ENCODE data around the gene KCNF1.
"Not testable (repeated sequence)": the region's sequence is repeated elsewhere in the genome, so short reads cannot be mapped to it uniquely, and the experiment has no call there.

KCNF1 gene

GRCh38 chr2:10947446-10948187, 35.9 kb downstream of the KCNF1 start:
- no peak for DNase-seq

- no peak for DNase-seq
These were observed 36.4 kb downstream of the KCNF1 start for GRCh38 chr2:10948188-10948564.

- DNase-seq: no peak
These were observed 37.0 kb downstream of the KCNF1 start for GRCh38 chr2:10948606-10949230.

GRCh38 chr2:10949835-10950234, 38.1 kb downstream of the KCNF1 start:
- no peak for DNase-seq

- DNase-seq: no peak
These were observed 40.1 kb downstream of the KCNF1 start for GRCh38 chr2:10951558-10952414.

GRCh38 chr2:10954416-10954815, 42.7 kb downstream of the KCNF1 start:
- no peak for DNase-seq

- no peak for DNase-seq
These were observed 43.4 kb downstream of the KCNF1 start for GRCh38 chr2:10954856-10955818.

GRCh38 chr2:10956006-10956790, 44.5 kb downstream of the KCNF1 start:
- no peak for DNase-seq

- no peak for DNase-seq
These were observed 45.7 kb downstream of the KCNF1 start for GRCh38 chr2:10957391-10957790.

GRCh38 chr2:10958452-10958851, 46.7 kb downstream of the KCNF1 start:
- DNase-seq: not testable (repeated sequence)

- no peak for DNase-seq
These were observed 49.1 kb downstream of the KCNF1 start for GRCh38 chr2:10960606-10961489.

- DNase-seq: no peak
These were observed 49.7 kb downstream of the KCNF1 start for GRCh38 chr2:10961490-10961875.

GRCh38 chr2:10962004-10962403, 50.3 kb downstream of the KCNF1 start:
- DNase-seq: no peak

GRCh38 chr2:10963155-10963554, 51.4 kb downstream of the KCNF1 start:
- DNase-seq: no peak

Measured in CD4-positive, alpha-beta T cell treated with Interferon gamma for 1 hour (primary cell).